Transverse colon (tissue), 4 donors: ENCODE measurements around the gene CACNA2D1. TPM values are rescaled to one million over a fixed set of nuclear protein-coding genes. Genes with fewer than 3 reads are reported as not detected.

ENCODE experiments used
- DNase-seq: peaks from one replicate; pipeline ENCODE4 v3.0.0-alpha.2; 2019
- H3K27ac ChIP-seq, 4 donors: fragments of 200-600 bp; sonication (generic); 2 replicates each; pipeline ENCODE4 v1.5.1; 2016 to 2018; ENCODE audit warnings: inconsistent platforms in 4 of 4
- H3K27me3 ChIP-seq: fragments of 200-600 bp; sonication (generic); 2 replicates; pipeline ENCODE4 v1.5.1; 2017; ENCODE audit warnings: inconsistent platforms
- H3K36me3 ChIP-seq, 4 donors: fragments of 200-600 bp; sonication (generic); 2 replicates each; pipeline ENCODE4 v1.5.1; 2017 to 2019; ENCODE audit warnings: inconsistent platforms in 4 of 4
- H3K4me1 ChIP-seq, 4 donors: fragments of 200-600 bp; sonication (generic); 2 replicates each; pipeline ENCODE4 v1.5.1; 2017 to 2020; ENCODE audit warnings: inconsistent platforms in 4 of 4
- H3K4me3 ChIP-seq, 4 donors: fragments of 200-600 bp; sonication (generic); 1 replicate in 1 of 4; 2 replicates in 3 of 4; pipeline versions ENCODE4 v1.5.1 to v1.6.1; 2017 to 2019; ENCODE audit warnings: inconsistent platforms in 4 of 4
- H3K9me3 ChIP-seq, 2 donors: fragments of 200-600 bp; sonication (generic); 2 replicates each; pipeline ENCODE4 v1.5.1; 2017 to 2019; ENCODE audit warnings: inconsistent platforms in 2 of 2
- CTCF ChIP-seq, 5 experiments: fragments of 200-600 bp in 3 of 5; fragments of 450-650 bp in 2 of 5; sonication (generic) in 3 of 5; IDR thresholded peaks; 1 replicate in 2 of 5; 2 replicates in 3 of 5; pipeline ENCODE4 v1.5.1; 2016 to 2017; ENCODE audit warnings: antibody characterized with exemption in 5 of 5, inconsistent platforms in 3 of 5, mild to moderate bottlenecking in 2 of 5, moderate library complexity in 1 of 5
- EP300 ChIP-seq: sonication (generic); formaldehyde crosslinking; IDR thresholded peaks from one replicate; pipeline ENCODE4 v1.6.1; 2017; ENCODE audit warnings: antibody characterized with exemption, low read depth
- POLR2A ChIP-seq: fragments of 450-650 bp; IDR thresholded peaks from one replicate; pipeline ENCODE4 v1.6.1; 2016; ENCODE audit warnings: antibody characterized with exemption, mild to moderate bottlenecking, moderate library complexity
- POLR2AphosphoS5 ChIP-seq, 3 donors: sonication (generic); formaldehyde crosslinking; IDR thresholded peaks; one replicate each; pipeline ENCODE4 v1.6.1; 2016; ENCODE audit warnings: antibody characterized with exemption in 3 of 3
- WGBS, 2 donors: methylation state at CpG; one replicate each; pipeline ENCODE4 v1.1.5; 2018; ENCODE audit warnings: low coverage in 1 of 2; 5-methylcytosine and 5-hydroxymethylcytosine counted together
- in situ Hi-C, 4 donors: fragments of 200-750 bp; cut with MboI; loops; one replicate each; pipeline versions ENCODE4 v1.15.0 to v1.15.1; 2017; ENCODE audit warnings: low sequenced_read_pairs in 3 of 4, low pct_ligation_motif_present in 1 of 4, low pct_unique_long_range_greater_than_20kb in 1 of 4
- intact Hi-C: fragments of 100-400 bp; cut with DNase I; formaldehyde crosslinking; loops from one replicate; pipeline ENCODE4 v1.15.1; 2023; ENCODE audit warnings: low total_unique reads
- total RNA-seq, 4 donors: library from RNA; depleted of rRNA; stranded (reverse); fragments of >200 nt; gene quantifications; one replicate each; pipeline ENCODE4 v1.1.0, GENCODE V29; 2016

Gene CACNA2D1
- total RNA-seq, 4 donors from 2014 or later, result 11.0 to 126 (median 22.9) TPM

- Histone ChIP-seq H3K27me3 (no peaks in the 10 kb centered on the region), H3K4me1 (no peaks in the 10 kb centered on the region), H3K9me3 (no peaks in the 10 kb centered on the region), H3K36me3 (no peaks in the 10 kb centered on the region), H3K27ac (no peak overlapping the region), H3K4me3 (no peak overlapping the region)
- TF ChIP-seq EP300 (no peak), POLR2AphosphoS5 (IDR thresholded peaks at IDR 0.05) (no peak), CTCF (IDR thresholded peaks at IDR 0.05) (no peak), POLR2A (no peak)
- intact Hi-C loops, result no loop called here
- WGBS, 2 donors, result 49 to 78% methylated on average over 4 to 5 of the region's 5 CpGs
- no peak for DNase-seq
- in situ Hi-C loops, result no loop called here
Measured at GRCh38 chr7:82429408-82429807, 14.2 kb downstream of the CACNA2D1 start.

GRCh38 chr7:82428186-82428961 lies 15.2 kb downstream of the CACNA2D1 start:
- intact Hi-C loops (no loop called here), in situ Hi-C loops (no loop called here)
- Histone ChIP-seq H3K4me3 (no peak overlapping the region), H3K27ac (no peak overlapping the region), H3K9me3 (no peaks in the 10 kb centered on the region), H3K36me3 (no peaks in the 10 kb centered on the region), H3K4me1 (no peaks in the 10 kb centered on the region), H3K27me3 (no peaks in the 10 kb centered on the region)
- TF ChIP-seq EP300, result no peak
- TF ChIP-seq POLR2A, result no peak
- no peak for TF ChIP-seq POLR2AphosphoS5 (IDR thresholded peaks at IDR 0.05)
- TF ChIP-seq CTCF (IDR thresholded peaks at IDR 0.05), result no peak
- DNase-seq, result no peak
- WGBS, 2 donors, result 54 to 73% methylated on average over 1 to 2 of the region's 2 CpGs

- Histone ChIP-seq H3K36me3 (no peaks in the 10 kb centered on the region), H3K27ac (no peak overlapping the region), H3K4me1 (no peaks in the 10 kb centered on the region), H3K9me3 (no peaks in the 10 kb centered on the region), H3K27me3 (no peaks in the 10 kb centered on the region), H3K4me3 (no peak overlapping the region)
- in situ Hi-C loops, result no loop called here
- 49 to 57% methylated on average over 5 of the region's 5 CpGs for WGBS, 2 donors
- no peak for DNase-seq
- intact Hi-C loops, result no loop called here
- TF ChIP-seq POLR2A (no peak), EP300 (no peak), CTCF (IDR thresholded peaks at IDR 0.05) (no peak), POLR2AphosphoS5 (IDR thresholded peaks at IDR 0.05) (no peak)
Measured at GRCh38 chr7:82423446-82423845, 20.1 kb downstream of the CACNA2D1 start.

- Histone ChIP-seq H3K27ac (no peak overlapping the region), H3K36me3 (no peaks in the 10 kb centered on the region), H3K27me3 (no peaks in the 10 kb centered on the region), H3K9me3 (no peaks in the 10 kb centered on the region), H3K4me1 (no peaks in the 10 kb centered on the region), H3K4me3 (no peak overlapping the region)
- TF ChIP-seq POLR2AphosphoS5 (IDR thresholded peaks at IDR 0.05) (no peak), CTCF (IDR thresholded peaks at IDR 0.05) (no peak), POLR2A (no peak), EP300 (no peak)
- DNase-seq, result no peak
- WGBS, 2 donors, result 80 to 96% methylated on average over 1 of the region's 1 CpG
- in situ Hi-C loops (no loop called here), intact Hi-C loops (no loop called here)
Measured at GRCh38 chr7:82419200-82419599, 24.4 kb downstream of the CACNA2D1 start.
